Endodermal cell (in vitro differentiated cells): ENCODE results near the gene VIPR1. TPM values are rescaled to one million over a fixed set of nuclear protein-coding genes. Genes with fewer than 3 reads are reported as not detected.

Experiments used
- DNase-seq: peaks from one replicate; pipeline ENCODE4 v3.0.0-alpha.2; 2017
- H3K27ac ChIP-seq: 2 replicates; pipeline ENCODE4 v1.5.1; 2013; ENCODE audit warnings: mild to moderate bottlenecking, low read depth, low read length, moderate library complexity
- H3K27me3 ChIP-seq: 2 replicates; pipeline ENCODE4 v1.6.1; 2013; ENCODE audit warnings: mild to moderate bottlenecking, low read length, moderate library complexity; ENCODE audit not compliant: insufficient read depth, control insufficient read depth, poor library complexity, severe bottlenecking
- H3K36me3 ChIP-seq: 2 replicates; pipeline ENCODE4 v1.7.0; 2013; ENCODE audit warnings: mild to moderate bottlenecking, low read length, moderate library complexity; ENCODE audit not compliant: control insufficient read depth, insufficient read depth
- H3K4me1 ChIP-seq: one replicate; pipeline ENCODE4 v1.7.0; 2013; ENCODE audit warnings: low read length; ENCODE audit not compliant: control insufficient read depth, insufficient read depth
- H3K4me3 ChIP-seq: 2 replicates; pipeline ENCODE4 v1.5.1; 2013; ENCODE audit warnings: mild to moderate bottlenecking, low read length, moderate library complexity
- H3K9ac ChIP-seq: 2 replicates; pipeline ENCODE4 v1.6.1; 2013; ENCODE audit warnings: mild to moderate bottlenecking, low read length, moderate library complexity; ENCODE audit not compliant: poor library complexity, severe bottlenecking; ENCODE audit errors: extremely low read depth
- H3K9me3 ChIP-seq: 2 replicates; pipeline ENCODE4 v1.6.1; 2013; ENCODE audit warnings: mild to moderate bottlenecking, low read length, moderate library complexity; ENCODE audit not compliant: control insufficient read depth
- H3K27ac Mint-ChIP-seq: 2 replicates; pipeline ENCODE4 v1.8.0; 2020; ENCODE audit warnings: mixed read lengths
- H3K27me3 Mint-ChIP-seq: 2 replicates; pipeline ENCODE4 v1.8.0; 2021; ENCODE audit warnings: mild to moderate bottlenecking, mixed read lengths; ENCODE audit not compliant: insufficient read depth
- H3K36me3 Mint-ChIP-seq: 2 replicates; pipeline ENCODE4 v1.8.0; 2020; ENCODE audit warnings: low read depth, mixed read lengths
- H3K4me1 Mint-ChIP-seq: 2 replicates; pipeline ENCODE4 v1.8.0; 2020; ENCODE audit warnings: mixed read lengths
- H3K4me3 Mint-ChIP-seq: 2 replicates; pipeline ENCODE4 v1.8.0; 2020; ENCODE audit warnings: mild to moderate bottlenecking, moderate library complexity, mixed read lengths
- H3K9me3 Mint-ChIP-seq: 2 replicates; pipeline ENCODE4 v1.8.0; 2020; ENCODE audit warnings: mild to moderate bottlenecking, mixed read lengths
- WGBS, 2 experiments: methylation state at CpG; one replicate each; pipeline versions ENCODE4 v1.1.5 to v1.1.7; 2013; ENCODE audit warnings: missing lambda C conversion rate in 2 of 2, mixed read lengths in 1 of 2; ENCODE audit not compliant: insufficient coverage in 1 of 2, insufficient read length in 1 of 2; 5-methylcytosine and 5-hydroxymethylcytosine counted together
- total RNA-seq, 2 donors: library from RNA; stranded (reverse); fragmentation: NEBNext Ultra II Directional in 1 of 2; extraction: Animal tissue kit (Norgen Biotek cat#: 25700) in 1 of 2; gene quantifications; 2 replicates in 1 of 2; 3 replicates in 1 of 2; pipeline ENCODE4 v1.2.1, GENCODE V29; 2021
- TF ChIP-seq, protein P1 (sequence below): fragments of 200-600 bp; sonication (generic); conservative IDR thresholded peaks from 2 replicates; pipeline ENCODE4 v1.5.0; 2021; ENCODE audit warnings: antibody characterized with exemption, mild to moderate bottlenecking

The VIPR1 gene
- total RNA-seq, 2 donors from 2014 or later = 12.9 to 14.7 TPM

DNA sequence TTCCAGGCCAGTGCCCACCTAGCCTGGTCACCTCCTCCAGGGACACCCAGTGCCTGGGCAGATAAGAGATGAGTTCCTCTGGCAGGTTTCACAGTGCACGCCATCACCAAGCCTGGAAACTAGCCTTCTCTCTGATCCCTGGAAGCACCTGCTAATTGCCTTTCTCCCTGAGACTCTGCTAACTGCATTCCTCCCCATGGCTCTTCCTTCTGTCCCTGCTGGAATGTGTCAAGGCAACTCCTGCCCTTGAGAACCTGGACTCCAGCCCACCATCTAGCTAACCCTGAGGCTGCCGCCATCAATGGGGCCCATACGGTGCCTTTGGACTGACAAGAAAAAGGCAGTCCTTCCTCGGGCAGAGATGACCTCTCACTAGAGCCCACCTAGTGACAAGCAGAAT, 18.5 kb downstream of the VIPR1 start:
- Mint-ChIP-seq H3K4me3 (no peak overlapping the region), H3K27me3 (no peaks in the 10 kb centered on the region), H3K4me1 (peaks cover 4% of the 10 kb centered on the region), H3K36me3 (peaks cover 2% of the 10 kb centered on the region), H3K9me3 (no peaks in the 10 kb centered on the region), H3K27ac (no peak overlapping the region)
- no peaks in the 10 kb centered on the region for H3K27me3 ChIP-seq
- no peaks in the 10 kb centered on the region for H3K4me1 ChIP-seq
- DNase-seq = no peak
- no peaks in the 10 kb centered on the region for H3K36me3 ChIP-seq
- 93 to 100% methylated on average over 2 to 4 of the region's 4 CpGs for WGBS, 2 experiments
- no peak overlapping the region for H3K4me3 ChIP-seq
- no peak overlapping the region for H3K27ac ChIP-seq
- no peaks in the 10 kb centered on the region for H3K9me3 ChIP-seq
- H3K9ac ChIP-seq = no peak overlapping the region
- TF ChIP-seq, protein P1, sequence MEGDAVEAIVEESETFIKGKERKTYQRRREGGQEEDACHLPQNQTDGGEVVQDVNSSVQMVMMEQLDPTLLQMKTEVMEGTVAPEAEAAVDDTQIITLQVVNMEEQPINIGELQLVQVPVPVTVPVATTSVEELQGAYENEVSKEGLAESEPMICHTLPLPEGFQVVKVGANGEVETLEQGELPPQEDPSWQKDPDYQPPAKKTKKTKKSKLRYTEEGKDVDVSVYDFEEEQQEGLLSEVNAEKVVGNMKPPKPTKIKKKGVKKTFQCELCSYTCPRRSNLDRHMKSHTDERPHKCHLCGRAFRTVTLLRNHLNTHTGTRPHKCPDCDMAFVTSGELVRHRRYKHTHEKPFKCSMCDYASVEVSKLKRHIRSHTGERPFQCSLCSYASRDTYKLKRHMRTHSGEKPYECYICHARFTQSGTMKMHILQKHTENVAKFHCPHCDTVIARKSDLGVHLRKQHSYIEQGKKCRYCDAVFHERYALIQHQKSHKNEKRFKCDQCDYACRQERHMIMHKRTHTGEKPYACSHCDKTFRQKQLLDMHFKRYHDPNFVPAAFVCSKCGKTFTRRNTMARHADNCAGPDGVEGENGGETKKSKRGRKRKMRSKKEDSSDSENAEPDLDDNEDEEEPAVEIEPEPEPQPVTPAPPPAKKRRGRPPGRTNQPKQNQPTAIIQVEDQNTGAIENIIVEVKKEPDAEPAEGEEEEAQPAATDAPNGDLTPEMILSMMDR = no peak

DNA sequence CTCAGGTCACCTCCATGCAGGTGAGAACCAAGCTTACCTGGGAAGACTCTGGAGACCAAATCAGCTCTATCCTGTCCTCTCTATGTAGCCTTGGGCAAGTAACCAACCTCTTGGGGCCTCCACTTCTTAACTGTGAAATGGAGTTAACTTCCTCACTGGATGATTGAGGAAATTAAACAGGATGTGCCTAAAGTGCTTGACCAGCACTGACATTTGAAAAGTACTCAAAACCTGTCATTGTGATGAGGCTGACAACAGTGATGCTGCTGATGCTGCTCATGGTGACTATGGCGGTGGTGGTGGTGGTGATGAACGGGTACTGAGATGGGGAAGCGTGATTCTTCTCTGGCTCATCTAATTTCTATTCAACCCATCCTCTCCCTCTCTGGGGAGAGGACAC, 22.3 kb downstream of the VIPR1 start:
- no peaks in the 10 kb centered on the region for H3K9me3 Mint-ChIP-seq
- H3K4me1 ChIP-seq = no peaks in the 10 kb centered on the region
- TF ChIP-seq, protein P1 = no peak
- no peak overlapping the region for H3K4me3 Mint-ChIP-seq
- no peaks in the 10 kb centered on the region for H3K27me3 ChIP-seq
- no peak overlapping the region for H3K9ac ChIP-seq
- H3K4me1 Mint-ChIP-seq = no peaks in the 10 kb centered on the region
- H3K4me3 ChIP-seq = no peak overlapping the region
- H3K36me3 Mint-ChIP-seq = peaks cover 2% of the 10 kb centered on the region
- 96% methylated on average over 3 of the region's 3 CpGs; no CpG with 5 or more reads in 1 of the 2 experiments for WGBS, 2 experiments
- DNase-seq = no peak
- H3K27me3 Mint-ChIP-seq = no peaks in the 10 kb centered on the region
- no peak overlapping the region for H3K27ac ChIP-seq
- no peak overlapping the region for H3K27ac Mint-ChIP-seq
- no peaks in the 10 kb centered on the region for H3K9me3 ChIP-seq
- no peaks in the 10 kb centered on the region for H3K36me3 ChIP-seq

DNA sequence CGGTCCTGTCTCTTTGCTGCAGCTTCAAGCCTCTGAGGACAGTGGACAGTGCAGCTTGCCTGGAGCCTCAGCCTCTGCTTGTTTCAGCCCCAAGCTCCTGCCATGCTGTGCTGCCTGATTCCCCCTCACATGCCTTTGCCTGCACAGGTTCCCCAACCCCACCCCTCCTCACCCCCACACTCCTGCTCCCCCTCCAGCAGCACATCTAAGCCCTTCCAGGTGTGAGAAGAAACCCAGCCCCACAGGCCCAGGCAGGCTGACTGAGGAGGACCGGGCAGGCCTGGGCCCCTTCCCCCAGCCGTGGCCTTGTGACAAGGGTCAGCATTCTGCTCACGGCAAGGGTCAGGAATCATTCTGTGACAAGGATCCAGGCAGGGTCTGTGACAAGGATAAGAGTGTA, 22.8 kb downstream of the VIPR1 start:
- no peaks in the 10 kb centered on the region for H3K27me3 ChIP-seq
- TF ChIP-seq, protein P1 = no peak
- no peaks in the 10 kb centered on the region for H3K9me3 ChIP-seq
- H3K27ac ChIP-seq = no peak overlapping the region
- H3K4me3 ChIP-seq = no peak overlapping the region
- no peaks in the 10 kb centered on the region for H3K27me3 Mint-ChIP-seq
- DNase-seq = no peak
- H3K36me3 Mint-ChIP-seq = peaks cover 2% of the 10 kb centered on the region
- H3K4me1 Mint-ChIP-seq = no peaks in the 10 kb centered on the region
- H3K4me3 Mint-ChIP-seq = no peak overlapping the region
- no peak overlapping the region for H3K27ac Mint-ChIP-seq
- H3K9ac ChIP-seq = no peak overlapping the region
- no peaks in the 10 kb centered on the region for H3K9me3 Mint-ChIP-seq
- H3K4me1 ChIP-seq = no peaks in the 10 kb centered on the region
- 95% methylated on average over 4 of the region's 4 CpGs; no CpG with 5 or more reads in 1 of the 2 experiments for WGBS, 2 experiments
- no peaks in the 10 kb centered on the region for H3K36me3 ChIP-seq
